IMR-90 (cell line): ENCODE results near the gene UBE2O. TPM values are rescaled to one million over a fixed set of nuclear protein-coding genes. Genes with fewer than 3 reads are reported as not detected.

Experiments used
- ATAC-seq: fragments of 200-7000 bp; cut with Tn5 transposase; 2 replicates; pipeline ENCODE4 v1.9.1; 2020; ENCODE audit warnings: low read depth, mild to moderate bottlenecking, moderate library complexity
- BruUV-seq: library from RNA; stranded (reverse); fragments of 400-500 nt; replicated peaks from 2 replicates; lab custom pipeline; 2021; lab: Mats Ljungman, UMichigan
- CTCF ChIA-PET: fragments of 300-600 bp; formaldehyde crosslinking; extraction: SDS; loops from one replicate; lab custom pipeline; 2021; ENCODE audit warnings: antibody characterized with exemption; lab: Yijun Ruan, JAX
- POLR2A ChIA-PET: fragments of 300-600 bp; sonication (Branson Sonifier 250); formaldehyde crosslinking; loops from one replicate; lab custom pipeline; 2022; ENCODE audit warnings: antibody characterized with exemption; ENCODE audit not compliant: unreplicated experiment; lab: Charles Lee
- DNase-seq: peaks from one replicate; pipeline ENCODE4 v3.0.0; 2013
- H2AFZ ChIP-seq: replicated peaks from 2 replicates; pipeline ENCODE3; 2013; ENCODE audit warnings: low read length, mild to moderate bottlenecking; ENCODE audit not compliant: poor library complexity
- H2AK5ac ChIP-seq: 2 replicates; pipeline ENCODE4 v1.6.1; 2013; ENCODE audit warnings: low read depth, low read length, inconsistent platforms
- H2AK9ac ChIP-seq: replicated peaks from 2 replicates; pipeline ENCODE3; 2013; ENCODE audit warnings: mild to moderate bottlenecking, low read depth, low read length, moderate library complexity; ENCODE audit not compliant: poor library complexity
- H2BK120ac ChIP-seq: 2 replicates; pipeline ENCODE4 v1.6.1; 2013; ENCODE audit warnings: low read depth, low read length, inconsistent platforms
- H2BK15ac ChIP-seq: 3 replicates; pipeline ENCODE4 v1.6.1; 2013; ENCODE audit warnings: low read depth, low read length, inconsistent platforms
- H2BK20ac ChIP-seq: 2 replicates; pipeline ENCODE4 v1.6.1; 2013; ENCODE audit warnings: low read depth, mild to moderate bottlenecking, inconsistent platforms, low read length, moderate library complexity
- H2BK5ac ChIP-seq: 2 replicates; pipeline ENCODE4 v1.6.1; 2013; ENCODE audit warnings: mild to moderate bottlenecking, low read depth, low read length, inconsistent platforms; ENCODE audit not compliant: poor library complexity, severe bottlenecking
- H3K14ac ChIP-seq: replicated peaks from 2 replicates; pipeline ENCODE4 v1.6.1; 2013; ENCODE audit warnings: low read depth, low read length, inconsistent platforms
- H3K18ac ChIP-seq: 2 replicates; pipeline ENCODE4 v1.6.1; 2013; ENCODE audit warnings: low read depth, low read length, control low read depth
- H3K23ac ChIP-seq: 2 replicates; pipeline ENCODE4 v1.6.1; 2013; ENCODE audit warnings: low read depth, low read length, inconsistent platforms
- H3K27ac ChIP-seq: 2 replicates; pipeline ENCODE4 v1.5.1; 2013; ENCODE audit warnings: mild to moderate bottlenecking, control low read depth, low read length; ENCODE audit not compliant: insufficient read depth
- H3K27me3 ChIP-seq: 2 replicates; pipeline ENCODE4 v1.6.1; 2013; ENCODE audit warnings: low read length; ENCODE audit not compliant: control insufficient read depth, insufficient read depth
- H3K36me3 ChIP-seq: 2 replicates; pipeline ENCODE4 v1.6.1; 2013; ENCODE audit warnings: low read length, mixed read lengths; ENCODE audit not compliant: control insufficient read depth, insufficient read depth
- H3K4ac ChIP-seq: 2 replicates; pipeline ENCODE4 v1.6.1; 2013; ENCODE audit warnings: low read depth, low read length, inconsistent platforms
- H3K4me1 ChIP-seq: 2 replicates; pipeline ENCODE4 v1.6.1; 2013; ENCODE audit warnings: low read length, mixed read lengths; ENCODE audit not compliant: control insufficient read depth, insufficient read depth
- H3K4me2 ChIP-seq: 2 replicates; pipeline ENCODE4 v1.6.1; 2013; ENCODE audit warnings: low read depth, mild to moderate bottlenecking, control low read depth, low read length, moderate library complexity
- H3K4me3 ChIP-seq: 2 replicates; pipeline ENCODE4 v1.5.1; 2013; ENCODE audit warnings: low read depth, mild to moderate bottlenecking, control low read depth, low read length, moderate library complexity; ENCODE audit not compliant: insufficient read depth
- H3K56ac ChIP-seq: 2 replicates; pipeline ENCODE4 v1.6.1; 2013; ENCODE audit warnings: low read length, inconsistent platforms; ENCODE audit not compliant: insufficient read depth; ENCODE audit errors: extremely low read depth
- H3K79me1 ChIP-seq, 2 experiments: 2 replicates each; pipeline ENCODE4 v1.6.1; 2013; ENCODE audit warnings: low read length in 2 of 2, inconsistent platforms in 1 of 2, low read depth in 1 of 2
- H3K9ac ChIP-seq: 2 replicates; pipeline ENCODE4 v1.6.1; 2013; ENCODE audit warnings: low read depth, low read length, control low read depth
- H3K9me1 ChIP-seq: 2 replicates; pipeline ENCODE4 v1.6.1; 2013; ENCODE audit warnings: low read length, inconsistent platforms; ENCODE audit not compliant: insufficient read depth
- H3K9me3 ChIP-seq: 2 replicates; pipeline ENCODE4 v1.6.1; 2013; ENCODE audit warnings: low read length; ENCODE audit not compliant: control insufficient read depth, insufficient read depth
- H4K20me1 ChIP-seq: 2 replicates; pipeline ENCODE4 v1.6.1; 2013; ENCODE audit warnings: low read length, inconsistent platforms; ENCODE audit not compliant: insufficient read depth
- H4K5ac ChIP-seq: 2 replicates; pipeline ENCODE4 v1.6.1; 2013; ENCODE audit warnings: mild to moderate bottlenecking, low read depth, low read length, control low read depth
- H4K8ac ChIP-seq, 2 experiments: 2 replicates each; pipeline ENCODE4 v1.6.1; 2013; ENCODE audit warnings: low read depth in 2 of 2, low read length in 2 of 2, control low read depth in 1 of 2, inconsistent platforms in 1 of 2
- H4K91ac ChIP-seq: 2 replicates; pipeline ENCODE4 v1.6.1; 2013; ENCODE audit warnings: low read depth, low read length, inconsistent platforms; ENCODE audit not compliant: insufficient read depth
- CTCF ChIP-seq: conservative IDR thresholded peaks from 2 replicates; pipeline ENCODE4 v1.5.1; 2012; ENCODE audit warnings: mild to moderate bottlenecking, low read depth, low read length, improper control_type of control experiment
- FOS ChIP-seq: fragments of 150-350 bp; IDR thresholded peaks from 2 replicates; pipeline ENCODE4 v1.6.1; 2016; ENCODE audit warnings: low read depth, low read length
- WGBS, 2 experiments: methylation state at CpG; one replicate each; pipeline versions ENCODE4 v1.1.5 to v1.1.7; 2013; ENCODE audit warnings: missing lambda C conversion rate in 2 of 2; ENCODE audit not compliant: insufficient read length in 1 of 2; ENCODE audit errors: extremely low coverage in 2 of 2; 5-methylcytosine and 5-hydroxymethylcytosine counted together
- dilution Hi-C: fragments of 300-500 bp; cut with HindIII; formaldehyde crosslinking; loops from one replicate; pipeline ENCODE4 v1.14.3; 2018; ENCODE audit warnings: low sequenced_read_pairs; ENCODE audit not compliant: unreplicated experiment
- in situ Hi-C: fragments of 300-500 bp; cut with MboI; formaldehyde crosslinking; loops from 3 replicates; pipeline ENCODE4 v1.14.3; 2019; ENCODE audit warnings: low sequenced_read_pairs, inconsistent platforms, mixed read lengths
- intact Hi-C: fragments of 100-400 bp; cut with micrococcal nuclease; formaldehyde crosslinking; loops from 2 replicates; pipeline ENCODE4 v1.10.0; 2022
- polyA plus RNA-seq, 3 experiments: library from polyadenylated mRNA; depleted of rRNA; stranded (reverse); fragments of >200 nt; gene quantifications; 2 replicates each; pipeline ENCODE4 v1.2.3, GENCODE V29; 2012; ENCODE audit warnings: low replicate concordance in 1 of 3
- total RNA-seq: library from RNA; depleted of rRNA; stranded (reverse); fragments of >200 nt; gene quantifications from 2 replicates; pipeline ENCODE4 v1.2.3, GENCODE V29; 2012

UBE2O gene
- total and polyA plus RNA-seq, 2 of the 4 experiments (the other 2 are of a cell fraction): 17.6 TPM

- dilution Hi-C loops: no loop called here
- intact Hi-C loops: no loop called here
- in situ Hi-C loops: loop anchor here (5.0 kb wide), 1 partner anchor 39 kb away; no protein-coding TSS in a partner anchor
- CTCF ChIA-PET: no interaction called here
- Histone ChIP-seq H2BK15ac (no peak overlapping the region), H2BK20ac (no peak overlapping the region), H3K9me1 (no peaks in the 10 kb centered on the region), H2AK5ac (no peak overlapping the region), H4K20me1 (no peaks in the 10 kb centered on the region), H3K56ac (no peak overlapping the region), H4K8ac (no peak overlapping the region), H4K5ac (no peak overlapping the region), H3K23ac (no peak overlapping the region), H3K4me1 (peaks cover 2% of the 10 kb centered on the region; the same call in 1 of the 2 replicates), H3K79me1 (no peaks in the 10 kb centered on the region), H3K9me3 (no peaks in the 10 kb centered on the region), H2BK120ac (no peak overlapping the region), H3K4me2 (no peak overlapping the region), H3K36me3 (no peaks in the 10 kb centered on the region; the same call in 1 of the 2 replicates), H2BK5ac (no peak overlapping the region), H3K4ac (no peak overlapping the region), H3K9ac (no peak overlapping the region), H3K18ac (no peak overlapping the region), H3K4me3 (no peak overlapping the region), H2AK9ac (no peak overlapping the region), H3K27ac (no peak overlapping the region), H3K27me3 (0 out of 2 replicates have a peak, but pooled peaks cover 5% of the 10 kb centered on the region), H2AFZ (no peak overlapping the region), H3K14ac (no peak overlapping the region), H4K91ac (no peak overlapping the region)
- DNase-seq (no peak), ATAC-seq (no peak)
- POLR2A ChIA-PET: no interaction called here
- TF ChIP-seq CTCF (no peak), FOS (no peak)
- no TSS peak for BruUV-seq
- 93% methylated on average over 10 of the region's 14 CpGs; no CpG with 5 or more reads in 1 of the 2 experiments for WGBS, 2 experiments
These were observed 15.7 kb upstream of the UBE2O start for GRCh38 chr17:76468634-76469010.
